Endothelial cell of umbilical vein (primary cell): ENCODE results near the gene CAND1.

ENCODE experiments used
- EZH2 ChIP-seq: IDR thresholded peaks from 2 replicates; pipeline ENCODE4 v1.6.1; 2012; ENCODE audit warnings: borderline replicate concordance, low read depth, mild to moderate bottlenecking, moderate library complexity, low read length, inconsistent platforms; ENCODE audit not compliant: severe bottlenecking
- MAX ChIP-seq: IDR thresholded peaks from 2 replicates; pipeline ENCODE4 v1.6.1; 2011; ENCODE audit not compliant: insufficient read depth, insufficient read length
- MYC ChIP-seq: IDR thresholded peaks from one replicate; pipeline ENCODE4 v1.6.1; 2011; ENCODE audit warnings: mild to moderate bottlenecking, low read depth, low read length
- POLR2A ChIP-seq: IDR thresholded peaks from 2 replicates; pipeline ENCODE4 v1.6.1; 2012; ENCODE audit warnings: low read depth, mild to moderate bottlenecking, control low read depth, low read length
- POLR2AphosphoS5 ChIP-seq: IDR thresholded peaks from 2 replicates; pipeline ENCODE4 v1.6.1; 2012; ENCODE audit warnings: low read depth, mild to moderate bottlenecking, control low read depth, low read length, moderate library complexity; ENCODE audit not compliant: insufficient read depth
- TF ChIP-seq, protein P1 (sequence below), 2 donors: IDR thresholded peaks; 1 replicate in 1 of 2; 2 replicates in 1 of 2; pipeline ENCODE4 v1.5.1; 2011; ENCODE audit warnings: low read length in 2 of 2, mild to moderate bottlenecking in 2 of 2, moderate library complexity in 2 of 2, control low read depth in 1 of 2, inconsistent platforms in 1 of 2, low read depth in 1 of 2; ENCODE audit not compliant: insufficient read depth in 1 of 2; ENCODE audit errors: extremely low read depth in 1 of 2

GRCh38 chr12:67327466-67327865, 58.3 kb downstream of the CAND1 start:
- TF ChIP-seq, protein P1, sequence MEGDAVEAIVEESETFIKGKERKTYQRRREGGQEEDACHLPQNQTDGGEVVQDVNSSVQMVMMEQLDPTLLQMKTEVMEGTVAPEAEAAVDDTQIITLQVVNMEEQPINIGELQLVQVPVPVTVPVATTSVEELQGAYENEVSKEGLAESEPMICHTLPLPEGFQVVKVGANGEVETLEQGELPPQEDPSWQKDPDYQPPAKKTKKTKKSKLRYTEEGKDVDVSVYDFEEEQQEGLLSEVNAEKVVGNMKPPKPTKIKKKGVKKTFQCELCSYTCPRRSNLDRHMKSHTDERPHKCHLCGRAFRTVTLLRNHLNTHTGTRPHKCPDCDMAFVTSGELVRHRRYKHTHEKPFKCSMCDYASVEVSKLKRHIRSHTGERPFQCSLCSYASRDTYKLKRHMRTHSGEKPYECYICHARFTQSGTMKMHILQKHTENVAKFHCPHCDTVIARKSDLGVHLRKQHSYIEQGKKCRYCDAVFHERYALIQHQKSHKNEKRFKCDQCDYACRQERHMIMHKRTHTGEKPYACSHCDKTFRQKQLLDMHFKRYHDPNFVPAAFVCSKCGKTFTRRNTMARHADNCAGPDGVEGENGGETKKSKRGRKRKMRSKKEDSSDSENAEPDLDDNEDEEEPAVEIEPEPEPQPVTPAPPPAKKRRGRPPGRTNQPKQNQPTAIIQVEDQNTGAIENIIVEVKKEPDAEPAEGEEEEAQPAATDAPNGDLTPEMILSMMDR (IDR thresholded peaks at IDR 0.05; ENCODE audit: extremely low read depth in 1 of 2, insufficient read depth in 1 of 2, low read depth in 1 of 2, low read length in 2 of 2), result no peak
- TF ChIP-seq POLR2AphosphoS5, result no peak
- TF ChIP-seq EZH2, result no peak
- TF ChIP-seq MYC, result no peak
- TF ChIP-seq POLR2A, result no peak
- no peak for TF ChIP-seq MAX
